DND-41 (cell line): ENCODE data around the gene RNF149.

Source experiments
- EZH2 ChIP-seq: IDR thresholded peaks from 3 replicates; pipeline ENCODE4 v1.6.1; 2012; ENCODE audit warnings: borderline replicate concordance, low read depth, mild to moderate bottlenecking, moderate library complexity, low read length, inconsistent platforms; ENCODE audit not compliant: severe bottlenecking
- TF ChIP-seq, protein P1 (sequence below): IDR thresholded peaks from 2 replicates; pipeline ENCODE4 v1.5.1; 2012; ENCODE audit warnings: borderline replicate concordance, low read length, moderate library complexity, mild to moderate bottlenecking; ENCODE audit not compliant: poor library complexity, severe bottlenecking; ENCODE audit errors: extremely low read depth

DNA sequence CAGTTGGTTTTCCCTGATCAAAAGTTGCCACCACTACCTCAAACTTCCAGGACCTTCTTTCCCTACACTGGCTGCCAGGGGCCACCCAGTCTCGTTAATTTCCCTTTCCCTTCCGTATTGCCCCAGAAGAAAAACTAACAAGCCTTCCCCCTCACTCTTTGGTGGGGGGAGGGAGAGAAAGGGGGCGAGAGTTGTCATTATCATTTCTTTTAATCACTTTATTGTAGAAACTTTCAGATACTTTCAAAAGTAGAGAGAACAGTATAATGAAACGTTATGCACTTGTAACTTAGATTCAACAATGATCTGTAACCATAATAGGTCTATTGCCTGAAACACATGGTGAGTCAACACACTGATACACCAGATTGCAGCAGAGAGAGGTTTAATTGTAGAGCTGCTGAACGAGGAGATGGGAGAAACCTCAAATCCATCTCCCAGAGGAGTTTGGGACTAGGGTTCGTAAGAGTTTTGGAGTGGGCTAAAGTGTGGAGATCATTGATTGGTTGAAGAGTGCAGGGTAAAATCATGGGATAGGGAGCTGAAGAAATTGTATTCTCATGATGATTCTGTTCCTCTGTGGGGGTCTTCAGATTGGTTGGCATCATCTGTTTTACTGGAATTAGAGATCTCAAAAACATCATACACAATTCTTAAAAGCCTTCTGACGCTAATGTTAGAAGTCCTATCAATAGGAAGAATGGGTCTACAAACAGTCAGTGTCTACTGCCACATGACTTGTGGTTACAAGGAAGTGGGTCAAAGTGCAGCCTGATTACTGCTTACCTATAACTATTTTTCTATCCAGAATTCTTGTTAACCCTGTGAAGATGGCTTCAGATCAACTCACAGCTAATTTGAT lies 2.6 kb upstream of the RNF149 start:
- TF ChIP-seq, protein P1, sequence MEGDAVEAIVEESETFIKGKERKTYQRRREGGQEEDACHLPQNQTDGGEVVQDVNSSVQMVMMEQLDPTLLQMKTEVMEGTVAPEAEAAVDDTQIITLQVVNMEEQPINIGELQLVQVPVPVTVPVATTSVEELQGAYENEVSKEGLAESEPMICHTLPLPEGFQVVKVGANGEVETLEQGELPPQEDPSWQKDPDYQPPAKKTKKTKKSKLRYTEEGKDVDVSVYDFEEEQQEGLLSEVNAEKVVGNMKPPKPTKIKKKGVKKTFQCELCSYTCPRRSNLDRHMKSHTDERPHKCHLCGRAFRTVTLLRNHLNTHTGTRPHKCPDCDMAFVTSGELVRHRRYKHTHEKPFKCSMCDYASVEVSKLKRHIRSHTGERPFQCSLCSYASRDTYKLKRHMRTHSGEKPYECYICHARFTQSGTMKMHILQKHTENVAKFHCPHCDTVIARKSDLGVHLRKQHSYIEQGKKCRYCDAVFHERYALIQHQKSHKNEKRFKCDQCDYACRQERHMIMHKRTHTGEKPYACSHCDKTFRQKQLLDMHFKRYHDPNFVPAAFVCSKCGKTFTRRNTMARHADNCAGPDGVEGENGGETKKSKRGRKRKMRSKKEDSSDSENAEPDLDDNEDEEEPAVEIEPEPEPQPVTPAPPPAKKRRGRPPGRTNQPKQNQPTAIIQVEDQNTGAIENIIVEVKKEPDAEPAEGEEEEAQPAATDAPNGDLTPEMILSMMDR: no peak
- no peak for TF ChIP-seq EZH2
